T-helper 2 cell treated with Interferon-gamma antibody and Interleukin-4, amounts not matched to agents 5 μg/mL and 100 μg/mL, for 36 hours (primary cell): ENCODE data around the gene PLCB1.

Experiments
- DNase-seq: peaks from one replicate; pipeline ENCODE4 v3.0.0; 2021; ENCODE audit warnings: low spot score
- H3K27ac Mint-ChIP-seq: one replicate; pipeline ENCODE4 v1.8.0; 2021; ENCODE audit warnings: mild to moderate bottlenecking, mixed read lengths
- H3K27me3 Mint-ChIP-seq: one replicate; pipeline ENCODE4 v1.8.0; 2021; ENCODE audit warnings: low read depth, mixed read lengths
- H3K36me3 Mint-ChIP-seq: one replicate; pipeline ENCODE4 v1.8.0; 2021; ENCODE audit warnings: low read depth, mixed read lengths
- H3K4me1 Mint-ChIP-seq: one replicate; pipeline ENCODE4 v1.8.0; 2021; ENCODE audit warnings: low read depth, mixed read lengths
- H3K4me3 Mint-ChIP-seq: one replicate; pipeline ENCODE4 v1.8.0; 2022; ENCODE audit warnings: mild to moderate bottlenecking, moderate library complexity, mixed read lengths
- H3K9me3 Mint-ChIP-seq: one replicate; pipeline ENCODE4 v1.8.0; 2021; ENCODE audit warnings: mixed read lengths

The PLCB1 gene

GRCh38 chr20:8522168-8522567 is 390.1 kb downstream of the PLCB1 start:
- H3K36me3 Mint-ChIP-seq: no peaks in the 10 kb centered on the region
- H3K4me3 Mint-ChIP-seq: no peak overlapping the region

DNA sequence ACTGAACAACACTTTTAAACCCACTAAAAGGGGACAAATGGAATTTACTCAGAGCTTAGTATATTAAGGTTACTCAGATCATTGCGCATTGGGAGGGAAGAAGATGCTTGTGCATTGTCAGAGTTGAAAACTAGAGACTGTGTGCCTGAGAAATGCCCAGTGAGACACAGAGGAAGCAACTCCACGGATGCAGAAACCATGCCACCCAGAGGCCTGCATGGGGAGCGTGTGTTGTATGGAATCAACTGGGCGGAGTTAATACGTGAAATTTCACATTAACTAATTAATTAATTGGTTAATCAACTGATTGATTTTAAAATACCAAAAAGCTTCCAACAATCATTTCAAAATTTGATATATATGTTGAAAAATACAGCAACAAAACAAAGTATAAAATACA is 391.6 kb downstream of the PLCB1 start:
- Mint-ChIP-seq H3K27ac (no peak overlapping the region), H3K4me1 (no peaks in the 10 kb centered on the region), H3K9me3 (no peaks in the 10 kb centered on the region), H3K27me3 (no peaks in the 10 kb centered on the region), H3K36me3 (no peaks in the 10 kb centered on the region), H3K4me3 (no peak overlapping the region)
- no peak for DNase-seq

More at GRCh38 chr20:8522168-8522567, 390.1 kb downstream of the PLCB1 start:
- DNase-seq: no peak
- no peaks in the 10 kb centered on the region for H3K9me3 Mint-ChIP-seq
- H3K27me3 Mint-ChIP-seq: no peaks in the 10 kb centered on the region
- H3K4me1 Mint-ChIP-seq: no peaks in the 10 kb centered on the region
- no peak overlapping the region for H3K27ac Mint-ChIP-seq

DNA sequence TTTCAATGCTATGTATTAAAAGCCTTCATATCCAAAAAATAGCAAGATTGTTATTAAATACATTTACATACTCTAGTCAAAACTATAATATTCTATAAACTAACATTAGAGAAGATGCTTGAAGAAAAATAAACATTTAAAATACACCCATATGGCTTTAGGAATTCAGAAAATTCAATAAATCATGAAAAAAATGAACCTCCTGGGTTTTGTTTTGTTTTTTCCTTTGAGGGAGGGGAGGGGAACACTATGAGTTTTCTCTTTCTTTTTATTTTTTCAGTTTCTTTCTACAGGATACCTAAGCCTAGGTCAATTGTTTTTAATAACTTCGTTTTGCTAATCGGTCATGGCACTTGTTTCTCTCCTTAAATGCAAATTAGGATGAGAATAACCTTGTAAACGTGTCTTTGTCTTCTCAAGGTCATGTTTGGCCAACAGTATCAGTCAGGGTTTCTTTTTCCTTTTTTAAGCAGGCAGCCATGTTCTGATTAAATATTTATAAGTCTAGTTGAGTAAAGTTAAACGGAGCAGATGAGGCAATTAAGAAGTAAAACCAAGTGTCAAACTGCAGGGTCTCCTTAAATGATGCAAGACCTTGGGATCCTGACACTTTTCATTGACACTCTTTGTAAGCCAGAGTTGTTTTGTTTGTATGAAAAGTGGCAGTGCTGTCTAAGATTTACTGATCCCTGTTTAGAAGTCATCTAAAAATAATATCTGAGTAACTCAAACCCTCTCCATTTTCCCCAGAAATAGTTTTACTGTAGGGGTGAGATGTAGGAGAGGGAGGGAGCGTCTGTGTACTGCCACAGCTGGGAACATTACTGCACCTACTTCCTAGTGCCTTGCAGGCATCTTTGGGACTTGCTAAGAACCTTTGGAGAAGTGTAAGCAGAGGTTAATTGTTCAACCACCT is 392.3 kb downstream of the PLCB1 start:
- DNase-seq: no peak
- H3K27ac Mint-ChIP-seq: no peak overlapping the region
- H3K9me3 Mint-ChIP-seq: no peaks in the 10 kb centered on the region
- H3K4me3 Mint-ChIP-seq: no peak overlapping the region
- H3K36me3 Mint-ChIP-seq: no peaks in the 10 kb centered on the region
- no peaks in the 10 kb centered on the region for H3K4me1 Mint-ChIP-seq
- no peaks in the 10 kb centered on the region for H3K27me3 Mint-ChIP-seq

DNA sequence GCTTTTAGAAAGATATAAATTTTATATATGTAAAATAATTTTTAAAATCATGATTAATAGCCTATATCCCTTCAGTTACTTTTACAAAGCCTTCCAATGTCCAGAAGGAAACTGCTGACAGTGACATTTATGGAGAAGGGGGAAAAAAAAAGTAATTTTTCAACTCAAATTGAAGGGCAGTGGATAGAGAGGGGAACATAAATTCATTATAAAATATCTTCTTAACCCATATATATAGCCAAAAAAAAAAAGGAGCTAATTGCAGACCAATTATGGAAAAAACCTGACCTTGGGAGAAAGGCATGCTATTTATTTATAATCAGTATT is 392.9 kb downstream of the PLCB1 start:
- H3K36me3 Mint-ChIP-seq: no peaks in the 10 kb centered on the region
- H3K27ac Mint-ChIP-seq: no peak overlapping the region
- H3K27me3 Mint-ChIP-seq: no peaks in the 10 kb centered on the region
- no peak overlapping the region for H3K4me3 Mint-ChIP-seq
- H3K4me1 Mint-ChIP-seq: no peaks in the 10 kb centered on the region
- no peaks in the 10 kb centered on the region for H3K9me3 Mint-ChIP-seq
- no peak for DNase-seq

GRCh38 chr20:8526610-8527009 is 394.5 kb downstream of the PLCB1 start:
- Mint-ChIP-seq H3K4me3 (no peak overlapping the region), H3K9me3 (no peaks in the 10 kb centered on the region), H3K4me1 (no peaks in the 10 kb centered on the region), H3K27me3 (no peaks in the 10 kb centered on the region), H3K36me3 (no peaks in the 10 kb centered on the region), H3K27ac (no peak overlapping the region)
- DNase-seq: no peak

DNA sequence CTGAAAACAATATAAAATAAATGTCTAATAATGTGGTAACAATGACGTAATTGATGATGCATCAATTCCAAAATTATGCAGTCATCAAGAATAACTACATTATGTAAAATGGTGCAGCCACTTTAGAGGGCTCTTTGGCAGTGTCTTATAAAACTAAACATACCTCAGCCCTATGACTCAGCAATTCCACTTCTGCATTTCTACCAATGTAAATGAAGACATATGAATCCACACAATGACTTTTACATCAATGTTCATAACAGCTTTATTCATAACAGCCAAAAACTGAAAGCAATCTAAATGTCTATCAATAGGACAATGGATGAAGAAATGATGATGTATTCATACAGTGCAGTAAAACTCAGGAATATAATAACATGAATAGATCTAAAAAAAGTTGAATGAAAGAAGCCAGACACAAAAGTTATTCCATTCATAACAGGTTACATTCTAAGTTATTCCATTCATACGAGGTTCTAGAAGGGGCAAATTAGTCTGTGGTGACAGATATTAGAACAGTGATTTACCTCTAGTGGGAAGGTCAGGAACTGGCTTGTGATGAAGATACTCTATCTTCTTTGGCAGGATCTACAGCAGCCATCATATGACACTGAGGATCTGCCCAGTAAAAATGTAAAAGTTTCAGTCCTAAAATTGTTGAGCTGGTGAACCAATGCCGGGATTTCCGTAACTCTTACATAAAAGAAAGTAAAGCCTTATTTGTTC is 396.1 kb downstream of the PLCB1 start:
- DNase-seq: no peak
- H3K9me3 Mint-ChIP-seq: no peaks in the 10 kb centered on the region
- H3K36me3 Mint-ChIP-seq: no peaks in the 10 kb centered on the region

GRCh38 chr20:8530022-8530421 is 398.0 kb downstream of the PLCB1 start:
- Mint-ChIP-seq H3K36me3 (no peaks in the 10 kb centered on the region), H3K27me3 (no peaks in the 10 kb centered on the region), H3K4me1 (no peaks in the 10 kb centered on the region), H3K27ac (no peak overlapping the region), H3K9me3 (no peaks in the 10 kb centered on the region), H3K4me3 (no peak overlapping the region)
- no peak for DNase-seq

More for the DNA sequence above, 396.1 kb downstream of the PLCB1 start:
- Mint-ChIP-seq H3K27me3 (no peaks in the 10 kb centered on the region), H3K4me3 (no peak overlapping the region), H3K4me1 (no peaks in the 10 kb centered on the region), H3K27ac (no peak overlapping the region)

DNA sequence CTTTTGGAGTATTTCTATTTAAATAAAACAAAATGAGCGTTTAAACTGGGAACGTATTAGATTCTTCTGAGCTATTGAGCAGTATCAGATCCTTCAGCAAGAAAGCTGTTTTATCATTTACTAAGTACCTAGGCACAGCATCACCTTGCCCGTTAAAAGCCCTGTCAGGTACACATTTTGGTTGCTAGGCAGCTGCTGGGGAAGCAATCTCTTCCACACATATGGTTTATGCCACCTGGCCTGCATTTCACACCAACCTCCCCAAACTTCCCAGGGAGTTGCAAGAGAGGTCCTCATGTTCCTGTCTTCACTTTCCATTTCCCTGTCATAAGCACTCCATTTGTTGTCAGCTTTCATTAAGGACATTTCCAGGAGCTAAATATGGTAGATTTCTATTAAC is 400.1 kb downstream of the PLCB1 start:
- Mint-ChIP-seq H3K4me3 (no peak overlapping the region), H3K27ac (no peak overlapping the region), H3K9me3 (no peaks in the 10 kb centered on the region), H3K36me3 (no peaks in the 10 kb centered on the region), H3K4me1 (no peaks in the 10 kb centered on the region), H3K27me3 (no peaks in the 10 kb centered on the region)
- no peak for DNase-seq

DNA sequence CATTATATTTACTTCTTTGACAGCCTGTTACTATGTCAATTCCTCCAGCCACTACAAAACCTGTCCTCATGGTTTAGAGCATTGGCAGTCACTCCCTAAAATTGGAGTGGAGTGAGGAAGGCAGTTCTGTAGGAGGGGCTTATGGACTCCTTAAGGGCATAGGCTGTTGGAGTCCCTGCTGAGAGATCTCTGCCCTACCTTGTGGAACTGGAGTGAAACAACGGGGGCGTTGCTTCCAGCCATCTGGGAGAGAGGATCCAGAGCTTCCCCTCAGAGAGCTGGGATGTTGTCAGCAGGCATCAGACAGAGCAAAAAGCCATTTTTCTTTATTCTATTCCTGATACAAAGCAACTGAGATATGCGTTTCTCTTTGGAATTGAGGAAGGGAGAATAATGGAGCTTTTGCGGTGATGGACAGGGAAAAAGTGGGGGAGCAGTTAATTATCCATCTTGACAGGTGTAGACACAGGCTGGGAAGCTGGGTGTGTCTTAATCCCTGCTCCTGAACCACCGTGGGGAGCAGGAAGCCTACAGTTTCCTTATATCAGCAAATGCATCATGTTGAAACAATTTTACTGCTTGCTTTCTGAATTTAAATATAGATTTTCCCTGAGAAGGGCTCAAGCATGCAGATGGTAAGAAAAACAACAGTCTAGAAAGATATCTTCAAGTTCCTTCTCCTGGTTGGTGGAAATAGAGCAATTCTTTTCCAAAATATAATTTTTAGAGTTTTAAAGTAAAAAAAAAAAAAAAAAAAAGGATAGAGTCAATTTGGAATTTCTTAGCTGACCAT is 402.5 kb downstream of the PLCB1 start:
- H3K9me3 Mint-ChIP-seq: no peaks in the 10 kb centered on the region
- DNase-seq: no peak
- no peaks in the 10 kb centered on the region for H3K36me3 Mint-ChIP-seq
- no peaks in the 10 kb centered on the region for H3K27me3 Mint-ChIP-seq
- H3K27ac Mint-ChIP-seq: no peak overlapping the region
- no peaks in the 10 kb centered on the region for H3K4me1 Mint-ChIP-seq
- H3K4me3 Mint-ChIP-seq: no peak overlapping the region

DNA sequence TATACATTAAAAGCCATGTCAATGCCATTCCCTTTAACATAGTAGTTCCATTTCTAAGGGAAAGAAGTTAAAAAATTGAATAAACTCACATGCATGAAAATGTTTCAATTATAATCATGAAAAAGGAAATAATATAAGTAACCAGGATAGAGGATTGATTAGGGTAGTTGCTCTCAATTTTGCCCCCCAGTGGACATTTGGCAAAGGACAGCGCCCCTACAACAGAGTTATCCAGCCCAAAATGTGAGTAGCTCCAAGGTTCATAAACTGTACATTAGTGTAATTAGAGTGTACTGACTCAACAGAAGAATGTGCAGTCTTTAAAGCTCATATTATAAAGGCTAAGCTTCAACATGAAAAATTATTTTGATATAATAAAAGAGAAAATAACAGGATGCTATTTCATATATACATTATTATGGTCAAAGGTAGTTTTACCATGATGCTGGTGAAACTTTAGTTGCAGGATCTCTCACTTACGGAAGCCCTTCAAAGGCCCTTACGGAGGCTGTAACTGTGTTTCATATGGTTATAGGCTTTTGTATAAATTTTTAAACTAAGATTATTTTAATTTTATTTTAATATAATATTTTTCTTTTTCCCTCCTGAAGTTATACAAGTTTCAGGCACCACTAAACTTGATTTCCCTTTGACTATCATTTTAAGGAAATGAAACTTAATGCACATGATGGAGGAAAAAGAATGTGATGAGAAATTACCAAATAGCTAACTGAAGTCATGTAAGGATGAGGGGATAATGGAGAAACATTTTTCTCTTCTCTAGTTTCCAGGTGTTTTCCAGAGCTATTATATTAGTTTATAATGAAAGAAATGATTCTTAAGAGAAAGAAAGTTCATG is 403.6 kb downstream of the PLCB1 start:
- Mint-ChIP-seq H3K4me3 (no peak overlapping the region), H3K9me3 (no peaks in the 10 kb centered on the region), H3K36me3 (no peaks in the 10 kb centered on the region), H3K4me1 (no peaks in the 10 kb centered on the region), H3K27ac (no peak overlapping the region), H3K27me3 (no peaks in the 10 kb centered on the region)
- no peak for DNase-seq

GRCh38 chr20:8536262-8536618 is 404.2 kb downstream of the PLCB1 start:
- Mint-ChIP-seq H3K4me1 (no peaks in the 10 kb centered on the region), H3K9me3 (no peaks in the 10 kb centered on the region), H3K36me3 (no peaks in the 10 kb centered on the region), H3K4me3 (no peak overlapping the region), H3K27me3 (no peaks in the 10 kb centered on the region), H3K27ac (no peak overlapping the region)
- no peak for DNase-seq

DNA sequence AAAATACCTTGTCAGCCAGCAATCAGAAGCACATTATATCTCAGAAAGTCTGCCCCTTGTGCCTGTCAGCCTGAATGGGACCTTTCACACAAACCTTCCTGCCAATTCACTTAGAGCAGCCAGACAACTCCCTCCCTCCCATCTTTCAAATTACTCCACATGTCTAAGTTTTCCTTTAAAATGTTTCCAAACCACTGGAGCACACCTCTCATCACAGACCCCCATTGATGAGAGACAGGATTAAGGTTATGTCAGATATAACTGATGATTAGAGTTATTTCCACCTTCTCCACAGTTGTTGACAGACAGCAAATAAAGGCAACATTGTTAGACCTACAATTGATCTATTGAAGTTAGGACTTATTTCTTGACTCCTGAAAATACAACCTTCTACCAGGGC is 408.4 kb downstream of the PLCB1 start:
- Mint-ChIP-seq H3K4me3 (no peak overlapping the region), H3K27me3 (no peaks in the 10 kb centered on the region), H3K9me3 (no peaks in the 10 kb centered on the region), H3K36me3 (no peaks in the 10 kb centered on the region), H3K4me1 (no peaks in the 10 kb centered on the region), H3K27ac (no peak overlapping the region)
- no peak for DNase-seq

DNA sequence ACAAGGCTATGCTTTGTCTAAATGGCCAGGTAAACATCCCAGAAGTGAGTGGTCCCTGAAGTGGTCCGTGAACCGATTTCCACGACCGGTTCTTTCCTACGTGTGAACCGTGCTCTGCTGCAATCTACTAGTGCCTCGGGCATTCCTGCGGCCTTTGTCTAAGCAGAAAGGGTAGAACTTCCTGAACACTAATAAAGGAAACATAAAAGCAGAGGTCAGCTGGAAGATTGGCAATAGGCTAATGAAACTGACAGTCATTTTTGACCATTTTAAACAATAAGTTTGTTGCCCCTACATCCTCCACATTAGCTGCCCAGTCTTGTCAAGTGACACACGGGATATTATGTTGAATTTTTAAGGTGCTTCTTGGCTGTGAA is 410.0 kb downstream of the PLCB1 start:
- Mint-ChIP-seq H3K36me3 (no peaks in the 10 kb centered on the region), H3K27ac (no peak overlapping the region), H3K4me1 (no peaks in the 10 kb centered on the region), H3K9me3 (no peaks in the 10 kb centered on the region), H3K4me3 (no peak overlapping the region), H3K27me3 (no peaks in the 10 kb centered on the region)
- DNase-seq: no peak
